Uterus (tissue), 2 donors: ENCODE data around the gene SEPTIN5.

Experiments
- POLR2A ChIP-seq, 2 donors: fragments of 450-650 bp; IDR thresholded peaks; one replicate each; pipeline ENCODE4 v1.6.1; 2016; ENCODE audit warnings: antibody characterized with exemption in 2 of 2, mild to moderate bottlenecking in 1 of 2, moderate library complexity in 1 of 2
- TF ChIP-seq, protein P1 (sequence below), 4 experiments: fragments of 200-600 bp in 2 of 4; fragments of 450-650 bp in 2 of 4; sonication (generic) in 2 of 4; IDR thresholded peaks; one replicate each; pipeline ENCODE4 v1.5.1; 2016 to 2019; ENCODE audit warnings: antibody characterized with exemption in 4 of 4, mild to moderate bottlenecking in 2 of 4, moderate library complexity in 1 of 4

DNA sequence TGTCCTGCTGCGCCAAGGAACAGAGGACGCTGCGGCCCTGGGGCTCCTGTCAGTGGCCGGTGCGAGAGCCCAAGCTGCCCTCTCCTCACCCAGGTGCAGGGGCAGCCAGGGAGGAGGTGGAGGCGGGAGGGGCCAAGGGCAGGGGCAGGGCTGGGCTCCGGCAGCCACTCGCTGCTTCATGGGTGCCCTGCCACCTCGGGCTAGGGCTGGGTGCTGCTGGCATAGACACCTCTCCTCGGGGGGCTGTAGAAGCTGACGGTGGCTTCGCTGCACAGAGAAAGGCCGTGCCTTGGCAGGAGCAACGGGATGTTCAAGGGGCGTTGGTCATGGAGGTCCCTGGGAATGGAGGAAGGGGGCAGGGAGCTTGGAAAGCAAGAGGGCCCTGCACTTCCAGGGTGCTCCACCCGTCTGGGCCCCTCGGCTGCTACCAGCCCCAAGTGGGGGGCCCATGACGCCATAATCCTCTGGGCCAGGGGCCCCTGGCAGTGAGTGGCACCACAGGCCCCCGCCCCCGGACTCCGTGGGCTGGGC, 44.7 kb downstream of the SEPTIN5 start:
- TF ChIP-seq, protein P1, sequence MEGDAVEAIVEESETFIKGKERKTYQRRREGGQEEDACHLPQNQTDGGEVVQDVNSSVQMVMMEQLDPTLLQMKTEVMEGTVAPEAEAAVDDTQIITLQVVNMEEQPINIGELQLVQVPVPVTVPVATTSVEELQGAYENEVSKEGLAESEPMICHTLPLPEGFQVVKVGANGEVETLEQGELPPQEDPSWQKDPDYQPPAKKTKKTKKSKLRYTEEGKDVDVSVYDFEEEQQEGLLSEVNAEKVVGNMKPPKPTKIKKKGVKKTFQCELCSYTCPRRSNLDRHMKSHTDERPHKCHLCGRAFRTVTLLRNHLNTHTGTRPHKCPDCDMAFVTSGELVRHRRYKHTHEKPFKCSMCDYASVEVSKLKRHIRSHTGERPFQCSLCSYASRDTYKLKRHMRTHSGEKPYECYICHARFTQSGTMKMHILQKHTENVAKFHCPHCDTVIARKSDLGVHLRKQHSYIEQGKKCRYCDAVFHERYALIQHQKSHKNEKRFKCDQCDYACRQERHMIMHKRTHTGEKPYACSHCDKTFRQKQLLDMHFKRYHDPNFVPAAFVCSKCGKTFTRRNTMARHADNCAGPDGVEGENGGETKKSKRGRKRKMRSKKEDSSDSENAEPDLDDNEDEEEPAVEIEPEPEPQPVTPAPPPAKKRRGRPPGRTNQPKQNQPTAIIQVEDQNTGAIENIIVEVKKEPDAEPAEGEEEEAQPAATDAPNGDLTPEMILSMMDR (IDR thresholded peaks at IDR 0.05), result no peak
- no peak for TF ChIP-seq POLR2A (IDR thresholded peaks at IDR 0.05)
